ENCODE measurements around the gene CYP3A7.
"Not testable (repeated sequence)": the region's sequence is repeated elsewhere in the genome, so short reads cannot be mapped to it uniquely, and the experiment has no call there.

The CYP3A7 gene

DNA sequence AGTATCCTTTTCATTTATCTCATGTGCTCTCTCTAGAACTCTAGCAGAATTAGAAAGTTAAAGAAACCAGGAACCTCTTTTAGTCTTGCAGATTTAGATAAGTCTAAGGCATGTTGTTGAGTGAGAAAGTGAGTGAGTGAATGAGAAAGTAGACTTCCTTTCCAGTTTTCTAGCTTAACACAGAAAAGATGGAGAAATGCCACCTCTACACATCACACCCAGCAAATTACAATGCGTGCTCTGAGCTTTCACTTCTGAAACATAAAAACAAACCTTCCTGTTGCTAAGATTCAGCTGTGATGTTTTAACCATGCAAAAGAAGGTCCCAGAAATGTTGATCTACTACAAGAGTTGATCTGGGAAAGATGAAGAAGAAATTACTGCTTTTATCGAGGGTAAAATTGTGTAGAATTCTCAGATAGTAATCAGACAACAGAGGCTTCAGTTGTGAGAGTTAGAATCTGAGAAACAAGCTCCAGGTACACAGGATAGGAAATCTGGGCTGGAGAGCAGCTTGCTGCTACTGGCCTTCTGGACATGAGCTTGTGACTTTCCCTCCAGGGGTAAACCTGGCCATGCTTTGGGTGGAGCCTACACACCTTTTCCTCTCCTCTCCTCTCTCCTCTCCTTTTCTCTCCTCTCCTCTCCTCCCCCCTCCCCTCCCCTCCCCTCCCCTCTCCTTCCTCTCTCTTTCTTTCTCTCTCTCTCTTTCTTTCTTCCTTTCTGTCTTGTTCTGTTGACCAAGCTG, 59.8 kb downstream of the CYP3A7 start:
- in situ Hi-C loops (cut with MboI; ENCODE audit: low sequenced_read_pairs), result no loop called here

DNA sequence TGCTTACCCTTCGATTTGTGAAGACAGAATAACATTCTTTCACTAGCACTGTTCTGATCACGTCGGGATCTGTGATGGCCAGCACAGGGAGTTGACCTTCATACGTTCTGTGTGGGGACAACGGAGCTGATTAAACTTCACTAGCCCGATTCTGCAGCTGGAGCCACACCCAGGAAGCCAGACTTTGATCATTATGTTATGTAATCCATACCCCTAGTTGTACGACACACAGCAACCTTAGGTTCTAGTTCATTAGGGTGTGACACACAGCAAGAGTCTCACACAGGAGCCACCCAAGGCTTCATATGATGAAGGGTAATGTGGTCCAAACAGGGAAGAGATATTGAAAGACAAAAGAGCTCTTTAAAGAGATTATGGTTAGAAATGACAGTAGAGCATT, 62.4 kb downstream of the CYP3A7 start:
- in situ Hi-C loops (cut with MboI; ENCODE audit: low sequenced_read_pairs), result no loop called here

DNA sequence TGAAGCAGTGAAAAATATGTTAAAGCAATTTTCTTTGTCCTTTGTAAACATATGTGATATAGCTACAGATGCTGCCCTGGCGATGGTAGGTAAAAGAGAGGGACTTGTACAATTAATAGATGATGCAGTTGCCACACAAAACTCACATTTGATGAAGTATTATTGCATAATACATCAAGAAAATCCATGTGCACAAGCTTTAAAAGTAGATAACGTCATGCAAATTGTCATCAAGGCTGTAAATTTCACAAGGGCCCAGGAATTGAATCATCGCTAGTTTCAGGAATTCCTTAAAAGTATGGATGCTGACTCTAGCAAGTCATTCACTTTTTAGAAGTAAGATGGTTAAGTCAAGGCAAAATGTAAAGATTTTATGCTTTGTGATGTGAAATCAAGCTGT, 65.2 kb downstream of the CYP3A7 start:
- in situ Hi-C loops (cut with MboI; ENCODE audit: low sequenced_read_pairs), result no loop called here

DNA sequence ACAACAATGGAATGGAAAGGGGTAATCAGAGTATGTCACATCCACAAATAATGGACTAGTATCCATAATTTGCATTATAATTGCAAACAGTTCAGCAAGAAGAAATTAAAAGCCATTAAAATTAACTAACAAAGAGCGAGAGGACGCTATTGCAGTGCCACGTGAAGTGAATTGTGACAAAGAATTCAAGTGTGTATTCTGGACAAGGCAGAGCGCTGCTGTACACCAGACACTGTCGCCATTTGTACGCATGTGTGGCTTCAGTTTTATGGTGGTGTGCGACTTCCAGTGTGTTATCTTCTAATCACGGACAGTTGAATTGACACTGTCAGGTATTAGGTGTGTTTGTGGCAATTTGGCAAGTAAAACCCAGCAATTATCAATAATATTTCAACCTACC, 66.5 kb downstream of the CYP3A7 start:
- in situ Hi-C loops (cut with MboI; ENCODE audit: low sequenced_read_pairs), result no loop called here

DNA sequence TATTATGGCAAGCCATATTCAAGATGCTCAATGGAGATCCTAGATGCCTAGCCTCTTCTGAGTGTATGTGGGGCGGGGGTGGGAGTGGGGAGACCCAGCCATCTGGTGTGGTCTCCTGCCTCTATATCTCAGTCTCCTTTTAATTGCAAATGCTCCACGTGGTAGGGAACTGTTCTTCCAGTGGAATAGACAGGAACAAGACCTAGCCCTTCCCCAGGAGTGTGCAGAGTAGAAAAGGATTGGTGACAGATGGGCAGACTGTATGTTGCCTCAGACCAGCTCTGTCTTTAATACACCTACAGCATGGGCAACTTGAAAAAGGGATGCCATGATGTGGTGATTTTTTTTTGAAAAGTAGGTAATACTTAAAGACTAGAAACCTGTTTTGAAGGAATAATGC, 67.8 kb downstream of the CYP3A7 start:
- in situ Hi-C loops (cut with MboI; ENCODE audit: low sequenced_read_pairs), result no loop called here

DNA sequence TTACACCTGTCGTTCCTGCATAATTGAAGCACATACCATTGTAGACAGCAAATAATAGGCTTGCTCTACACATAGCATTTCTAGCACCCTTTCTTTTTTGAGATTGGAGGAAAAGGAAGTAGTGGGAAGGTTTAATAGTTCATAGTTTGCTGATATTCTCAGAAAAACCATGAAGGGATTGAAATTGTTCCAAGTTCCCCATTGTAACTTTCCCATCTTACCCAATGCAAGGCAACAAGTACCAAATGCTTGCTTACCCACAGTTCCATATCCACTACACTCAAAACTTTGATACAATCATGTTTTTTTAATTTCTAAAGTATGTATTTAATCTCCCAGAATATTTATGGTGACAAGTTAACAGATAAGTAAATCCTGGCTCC, 69.0 kb downstream of the CYP3A7 start:
- in situ Hi-C loops (cut with MboI; ENCODE audit: low sequenced_read_pairs), result no loop called here

DNA sequence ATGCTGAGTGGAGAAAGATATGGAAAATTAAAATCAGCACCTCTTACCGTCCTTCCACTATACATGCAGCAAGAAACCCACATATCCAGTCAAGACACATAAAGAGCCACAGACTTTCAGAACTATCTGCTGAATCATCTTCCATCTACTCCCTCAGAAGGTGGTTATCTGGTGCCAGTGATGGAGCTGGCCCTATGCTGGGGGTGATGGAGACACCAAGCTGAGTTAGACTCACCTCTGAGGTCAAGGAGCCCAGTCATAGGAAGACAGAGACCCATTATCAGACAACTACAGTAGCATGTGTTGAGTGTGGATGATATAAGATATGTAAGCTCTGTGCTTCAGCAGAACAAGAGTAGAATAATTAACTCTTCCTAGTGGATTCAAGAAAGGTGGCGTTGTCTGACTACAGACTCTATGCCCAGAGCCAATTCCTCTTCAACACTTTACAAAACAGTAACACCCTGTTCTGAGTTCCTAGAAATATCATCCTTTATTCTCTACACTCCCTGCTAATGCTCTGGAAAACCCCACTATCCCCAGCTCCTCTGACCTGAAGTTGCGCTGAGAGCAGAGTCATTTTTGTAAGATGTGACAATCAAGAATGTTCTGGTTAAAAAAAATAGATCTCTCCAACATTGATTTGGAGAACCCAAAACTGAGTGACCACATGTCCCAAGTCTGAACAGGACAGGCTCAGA, 69.5 kb downstream of the CYP3A7 start:
- in situ Hi-C loops (cut with MboI; ENCODE audit: low sequenced_read_pairs), result no loop called here

DNA sequence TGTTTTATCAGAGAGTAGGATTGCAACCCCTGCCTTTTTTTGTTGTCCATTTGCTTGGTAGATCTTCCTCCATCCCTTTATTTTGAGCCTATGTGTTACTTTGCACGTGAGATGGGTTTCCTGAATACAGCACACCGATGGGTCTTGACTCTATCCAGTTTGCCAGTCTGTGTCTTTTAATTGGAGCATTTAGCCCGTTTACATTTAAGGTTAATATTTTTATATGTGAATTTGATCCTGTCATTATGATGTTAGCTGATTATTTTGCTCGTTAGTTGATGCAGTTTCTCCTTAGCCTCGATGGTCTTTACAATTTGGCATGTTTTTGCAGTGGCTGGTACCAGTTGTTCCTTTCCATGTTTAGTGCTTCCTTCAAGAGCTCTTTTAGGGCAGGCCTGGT, 77.1 kb downstream of the CYP3A7 start:
- in situ Hi-C loops (cut with MboI; ENCODE audit: low sequenced_read_pairs), result not testable (repeated sequence)

Data from HL-60/S4 (cell line).